Neural cell (in vitro differentiated cells): ENCODE data around the gene C3orf70. TPM values are rescaled to one million over a fixed set of nuclear protein-coding genes. Genes with fewer than 3 reads are reported as not detected.

Experiments
- H2AFZ ChIP-seq: fragments of 200-600, 300-800 bp; sonication (generic), shearing (Covaris generic); 2 replicates; pipeline ENCODE4 v1.6.0; 2014; ENCODE audit warnings: low read depth, mild to moderate bottlenecking, antibody characterized with exemption, low read length, moderate library complexity
- H3F3A ChIP-seq: fragments of 200-600 bp; shearing (Covaris generic); 2 replicates; pipeline ENCODE4 v1.6.1; 2016; ENCODE audit warnings: mild to moderate bottlenecking, moderate library complexity, mixed read lengths, antibody characterized with exemption, low read length; ENCODE audit not compliant: insufficient read depth, poor library complexity, severe bottlenecking
- H3K27ac ChIP-seq: fragments of 200-600, 300-800 bp; sonication (generic), shearing (Covaris generic); 2 replicates; pipeline ENCODE4 v1.5.1; 2014; ENCODE audit warnings: mild to moderate bottlenecking, low read length, moderate library complexity
- H3K27me3 ChIP-seq: fragments of 300-800, 200-600 bp; sonication (generic), shearing (Covaris generic); 2 replicates; pipeline ENCODE4 v1.6.0; 2014; ENCODE audit warnings: mild to moderate bottlenecking, low read depth, low read length, moderate library complexity; ENCODE audit not compliant: insufficient read depth
- H3K36me3 ChIP-seq: fragments of 300-800, 200-600 bp; sonication (generic), shearing (Covaris generic); 2 replicates; pipeline ENCODE4 v1.5.1; 2014; ENCODE audit warnings: mild to moderate bottlenecking, antibody characterized with exemption, low read length, moderate library complexity; ENCODE audit not compliant: insufficient read depth
- H3K4me2 ChIP-seq: fragments of 300-800, 200-600 bp; sonication (generic), shearing (Covaris generic); 2 replicates; pipeline ENCODE4 v1.6.0; 2014; ENCODE audit warnings: mild to moderate bottlenecking, low read length
- H3K4me3 ChIP-seq: fragments of 300-800, 200-600 bp; sonication (generic), shearing (Covaris generic); 2 replicates; pipeline ENCODE4 v1.5.1; 2014; ENCODE audit warnings: mild to moderate bottlenecking, low read length, moderate library complexity
- H3K79me2 ChIP-seq: fragments of 200-600 bp; shearing (Covaris generic); replicated peaks from 2 replicates; pipeline ENCODE4 v1.6.0; 2014; ENCODE audit warnings: mild to moderate bottlenecking, low read length, moderate library complexity; ENCODE audit not compliant: insufficient read depth
- H3K9ac ChIP-seq: fragments of 300-800, 200-600 bp; sonication (generic), shearing (Covaris generic); 2 replicates; pipeline ENCODE4 v1.6.1; 2016; ENCODE audit warnings: mild to moderate bottlenecking, low read length, mixed read lengths
- H3K9me2 ChIP-seq: fragments of 200-600 bp; shearing (Covaris generic); 2 replicates; pipeline ENCODE4 v1.6.1; 2016; ENCODE audit warnings: mild to moderate bottlenecking, low read length, mixed read lengths; ENCODE audit not compliant: insufficient read depth
- H3K9me3 ChIP-seq: fragments of 200-600, 300-800 bp; sonication (generic), shearing (Covaris generic); 2 replicates; pipeline ENCODE4 v1.6.1; 2016; ENCODE audit warnings: mild to moderate bottlenecking, mixed run types, low read length, moderate library complexity, mixed read lengths
- H4K20me1 ChIP-seq: fragments of 200-600 bp; shearing (Covaris generic); 2 replicates; pipeline ENCODE4 v1.6.1; 2016; ENCODE audit warnings: mild to moderate bottlenecking, mixed run types; ENCODE audit not compliant: insufficient read depth
- EP300 ChIP-seq: fragments of 450-650 bp; conservative IDR thresholded peaks from 2 replicates; pipeline ENCODE4 v1.6.1; 2014; ENCODE audit warnings: antibody characterized with exemption, mild to moderate bottlenecking, moderate library complexity; ENCODE audit not compliant: poor library complexity, severe bottlenecking
- EZH2 ChIP-seq: fragments of 200-600, 300-800 bp; shearing (Covaris generic), sonication (generic); IDR thresholded peaks from 2 replicates; pipeline ENCODE4 v1.6.1; 2014; ENCODE audit warnings: antibody characterized with exemption, low read length, borderline replicate concordance, mild to moderate bottlenecking; ENCODE audit not compliant: insufficient read depth, poor library complexity, severe bottlenecking
- MXI1 ChIP-seq: fragments of 450-650 bp; conservative IDR thresholded peaks from 2 replicates; pipeline ENCODE4 v1.6.1; 2014; ENCODE audit warnings: antibody characterized with exemption, mild to moderate bottlenecking; ENCODE audit not compliant: poor library complexity, severe bottlenecking
- POLR2AphosphoS5 ChIP-seq: IDR thresholded peaks from 2 replicates; pipeline ENCODE4 v1.6.1; 2012
- RAD21 ChIP-seq: fragments of 450-650 bp; conservative IDR thresholded peaks from 2 replicates; pipeline ENCODE4 v1.6.1; 2014; ENCODE audit warnings: antibody characterized with exemption, mild to moderate bottlenecking, moderate library complexity
- SMC3 ChIP-seq: fragments of 450-650 bp; conservative IDR thresholded peaks from 2 replicates; pipeline ENCODE4 v1.6.1; 2014; ENCODE audit warnings: antibody characterized with exemption, mild to moderate bottlenecking, moderate library complexity; ENCODE audit not compliant: poor library complexity
- TAF1 ChIP-seq: IDR thresholded peaks from 2 replicates; pipeline ENCODE4 v1.6.1; 2012; ENCODE audit warnings: low read depth
- polyA plus RNA-seq: library from polyadenylated mRNA; depleted of rRNA; stranded (reverse); fragments of >200 nt; gene quantifications from 2 replicates; pipeline ENCODE4 v1.2.3, GENCODE V29; 2014
- TF ChIP-seq, protein P1 (sequence below): IDR thresholded peaks from 2 replicates; pipeline ENCODE4 v1.6.1; 2012; ENCODE audit warnings: borderline replicate concordance
- TF ChIP-seq, protein P2 (sequence below): fragments of 450-650 bp; IDR thresholded peaks from 2 replicates; pipeline ENCODE4 v1.5.1; 2014; ENCODE audit warnings: antibody characterized with exemption, mild to moderate bottlenecking, moderate library complexity; ENCODE audit not compliant: poor library complexity, severe bottlenecking

The C3orf70 gene
- polyA plus RNA-seq, 1 donor from 2014 or later: 3.4 TPM

DNA sequence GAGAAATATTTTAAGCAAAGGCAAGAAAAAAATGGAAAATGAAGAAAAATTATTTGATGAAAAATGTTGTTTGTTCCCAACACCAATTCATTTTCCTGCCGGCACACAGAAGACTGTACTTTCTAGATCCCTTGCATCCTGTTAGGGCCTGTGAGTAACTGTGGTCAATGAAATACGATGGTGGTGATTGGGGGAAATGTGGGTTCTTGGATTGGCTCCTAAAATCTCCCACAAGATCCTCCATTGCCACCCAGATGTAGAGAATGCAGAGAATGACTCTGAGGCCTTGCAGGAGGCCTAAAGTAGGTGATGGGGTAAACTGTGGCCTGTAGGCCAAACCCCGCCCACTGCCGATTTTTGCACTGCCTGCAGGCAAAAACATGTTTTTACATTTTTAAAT is 46.3 kb upstream of the C3orf70 start (continued):
- TF ChIP-seq, protein P1, sequence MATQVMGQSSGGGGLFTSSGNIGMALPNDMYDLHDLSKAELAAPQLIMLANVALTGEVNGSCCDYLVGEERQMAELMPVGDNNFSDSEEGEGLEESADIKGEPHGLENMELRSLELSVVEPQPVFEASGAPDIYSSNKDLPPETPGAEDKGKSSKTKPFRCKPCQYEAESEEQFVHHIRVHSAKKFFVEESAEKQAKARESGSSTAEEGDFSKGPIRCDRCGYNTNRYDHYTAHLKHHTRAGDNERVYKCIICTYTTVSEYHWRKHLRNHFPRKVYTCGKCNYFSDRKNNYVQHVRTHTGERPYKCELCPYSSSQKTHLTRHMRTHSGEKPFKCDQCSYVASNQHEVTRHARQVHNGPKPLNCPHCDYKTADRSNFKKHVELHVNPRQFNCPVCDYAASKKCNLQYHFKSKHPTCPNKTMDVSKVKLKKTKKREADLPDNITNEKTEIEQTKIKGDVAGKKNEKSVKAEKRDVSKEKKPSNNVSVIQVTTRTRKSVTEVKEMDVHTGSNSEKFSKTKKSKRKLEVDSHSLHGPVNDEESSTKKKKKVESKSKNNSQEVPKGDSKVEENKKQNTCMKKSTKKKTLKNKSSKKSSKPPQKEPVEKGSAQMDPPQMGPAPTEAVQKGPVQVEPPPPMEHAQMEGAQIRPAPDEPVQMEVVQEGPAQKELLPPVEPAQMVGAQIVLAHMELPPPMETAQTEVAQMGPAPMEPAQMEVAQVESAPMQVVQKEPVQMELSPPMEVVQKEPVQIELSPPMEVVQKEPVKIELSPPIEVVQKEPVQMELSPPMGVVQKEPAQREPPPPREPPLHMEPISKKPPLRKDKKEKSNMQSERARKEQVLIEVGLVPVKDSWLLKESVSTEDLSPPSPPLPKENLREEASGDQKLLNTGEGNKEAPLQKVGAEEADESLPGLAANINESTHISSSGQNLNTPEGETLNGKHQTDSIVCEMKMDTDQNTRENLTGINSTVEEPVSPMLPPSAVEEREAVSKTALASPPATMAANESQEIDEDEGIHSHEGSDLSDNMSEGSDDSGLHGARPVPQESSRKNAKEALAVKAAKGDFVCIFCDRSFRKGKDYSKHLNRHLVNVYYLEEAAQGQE: no peak

DNA sequence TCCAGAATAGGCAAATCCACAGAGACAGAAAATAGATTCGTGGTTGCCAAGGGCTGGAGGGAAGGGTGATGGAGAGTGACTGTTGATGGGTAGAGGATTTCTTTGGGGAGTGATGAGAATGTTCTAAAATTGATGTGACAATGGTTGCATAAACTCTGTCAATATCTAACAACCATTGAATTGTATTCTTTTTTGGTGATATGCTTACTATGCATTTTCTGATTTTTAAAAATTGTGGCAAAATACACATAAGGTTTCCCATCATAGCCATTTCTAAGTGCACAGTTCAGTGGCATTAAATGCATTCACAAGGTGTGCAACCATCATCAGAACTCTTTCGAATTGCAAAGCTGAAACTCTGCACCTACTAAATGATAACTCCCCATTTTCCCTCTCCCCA is 44.2 kb upstream of the C3orf70 start:
- TF ChIP-seq, protein P2, sequence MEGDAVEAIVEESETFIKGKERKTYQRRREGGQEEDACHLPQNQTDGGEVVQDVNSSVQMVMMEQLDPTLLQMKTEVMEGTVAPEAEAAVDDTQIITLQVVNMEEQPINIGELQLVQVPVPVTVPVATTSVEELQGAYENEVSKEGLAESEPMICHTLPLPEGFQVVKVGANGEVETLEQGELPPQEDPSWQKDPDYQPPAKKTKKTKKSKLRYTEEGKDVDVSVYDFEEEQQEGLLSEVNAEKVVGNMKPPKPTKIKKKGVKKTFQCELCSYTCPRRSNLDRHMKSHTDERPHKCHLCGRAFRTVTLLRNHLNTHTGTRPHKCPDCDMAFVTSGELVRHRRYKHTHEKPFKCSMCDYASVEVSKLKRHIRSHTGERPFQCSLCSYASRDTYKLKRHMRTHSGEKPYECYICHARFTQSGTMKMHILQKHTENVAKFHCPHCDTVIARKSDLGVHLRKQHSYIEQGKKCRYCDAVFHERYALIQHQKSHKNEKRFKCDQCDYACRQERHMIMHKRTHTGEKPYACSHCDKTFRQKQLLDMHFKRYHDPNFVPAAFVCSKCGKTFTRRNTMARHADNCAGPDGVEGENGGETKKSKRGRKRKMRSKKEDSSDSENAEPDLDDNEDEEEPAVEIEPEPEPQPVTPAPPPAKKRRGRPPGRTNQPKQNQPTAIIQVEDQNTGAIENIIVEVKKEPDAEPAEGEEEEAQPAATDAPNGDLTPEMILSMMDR: no peak
- TF ChIP-seq, protein P1: no peak
- TF ChIP-seq EP300: no peak
- no peak for TF ChIP-seq POLR2AphosphoS5
- no peak for TF ChIP-seq TAF1
- no peak for TF ChIP-seq RAD21
- TF ChIP-seq SMC3: no peak
- TF ChIP-seq EZH2: no peak
- no peak for TF ChIP-seq MXI1
- Histone ChIP-seq H4K20me1 (no peaks in the 10 kb centered on the region), H3F3A (no peaks in the 10 kb centered on the region), H3K4me3 (no peak overlapping the region), H3K4me2 (no peak overlapping the region), H3K27me3 (no peaks in the 10 kb centered on the region), H3K79me2 (no peaks in the 10 kb centered on the region), H2AFZ (no peak overlapping the region), H3K36me3 (no peaks in the 10 kb centered on the region), H3K9ac (no peak overlapping the region), H3K9me3 (no peaks in the 10 kb centered on the region), H3K9me2 (no peaks in the 10 kb centered on the region), H3K27ac (no peak overlapping the region)
